Brain microvascular endothelial cell (primary cell): ENCODE measurements around the gene PRKN.

ENCODE experiments used
- DNase-seq: peaks from one replicate; pipeline ENCODE4 v3.0.0-alpha.2; 2020
- H3K27ac ChIP-seq: fragments of 250-450 bp; sonication (Bioruptor Pico); 2 replicates; pipeline ENCODE4 v1.5.1; 2020; ENCODE audit warnings: mild to moderate bottlenecking, moderate library complexity
- H3K27me3 ChIP-seq: fragments of 250-450 bp; sonication (Bioruptor Pico); replicated peaks from 2 replicates; pipeline ENCODE4 v1.5.1; 2020; ENCODE audit warnings: mild to moderate bottlenecking
- H3K36me3 ChIP-seq: fragments of 250-450 bp; sonication (Bioruptor Pico); replicated peaks from 2 replicates; pipeline ENCODE4 v1.5.1; 2020; ENCODE audit warnings: mild to moderate bottlenecking
- H3K4me3 ChIP-seq: 2 replicates; pipeline ENCODE4 v1.5.1; 2011; ENCODE audit warnings: low read depth, mild to moderate bottlenecking, control low read depth, low read length, moderate library complexity
- in situ Hi-C: cut with HindIII; loops from 2 replicates; pipeline ENCODE4 v1.10.0; 2017; ENCODE audit warnings: low sequenced_read_pairs, low pct_ligation_motif_present
- TF ChIP-seq, protein P1 (sequence below): IDR thresholded peaks from 2 replicates; pipeline ENCODE4 v1.5.1; 2011; ENCODE audit warnings: low read depth, mild to moderate bottlenecking, moderate library complexity, low read length, control low read depth, inconsistent platforms; ENCODE audit errors: missing control alignments

Gene PRKN

DNA sequence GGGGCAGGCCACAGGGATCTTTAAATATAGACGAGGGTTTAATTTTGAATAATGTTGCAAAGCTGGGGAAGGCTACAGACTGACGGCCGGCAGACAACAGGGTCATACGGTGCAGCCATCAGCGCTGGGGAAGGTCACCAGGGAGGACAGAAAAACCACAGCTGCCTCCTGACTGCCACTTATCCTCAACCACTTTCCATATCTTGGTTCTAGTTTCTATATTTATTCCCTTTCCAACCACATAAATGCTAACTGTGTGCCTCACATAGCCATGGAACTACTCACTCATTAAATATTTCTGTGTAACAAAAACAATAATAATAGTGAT, 1368.0 kb downstream of the PRKN start:
- H3K4me3 ChIP-seq: no peak overlapping the region
- no peaks in the 10 kb centered on the region for H3K36me3 ChIP-seq
- H3K27me3 ChIP-seq: no peaks in the 10 kb centered on the region
- no peak overlapping the region for H3K27ac ChIP-seq
- DNase-seq: no peak
- in situ Hi-C loops: loop anchor here (25.0 kb wide), 1 partner anchor 397 kb away; no protein-coding TSS in a partner anchor
- TF ChIP-seq, protein P1, sequence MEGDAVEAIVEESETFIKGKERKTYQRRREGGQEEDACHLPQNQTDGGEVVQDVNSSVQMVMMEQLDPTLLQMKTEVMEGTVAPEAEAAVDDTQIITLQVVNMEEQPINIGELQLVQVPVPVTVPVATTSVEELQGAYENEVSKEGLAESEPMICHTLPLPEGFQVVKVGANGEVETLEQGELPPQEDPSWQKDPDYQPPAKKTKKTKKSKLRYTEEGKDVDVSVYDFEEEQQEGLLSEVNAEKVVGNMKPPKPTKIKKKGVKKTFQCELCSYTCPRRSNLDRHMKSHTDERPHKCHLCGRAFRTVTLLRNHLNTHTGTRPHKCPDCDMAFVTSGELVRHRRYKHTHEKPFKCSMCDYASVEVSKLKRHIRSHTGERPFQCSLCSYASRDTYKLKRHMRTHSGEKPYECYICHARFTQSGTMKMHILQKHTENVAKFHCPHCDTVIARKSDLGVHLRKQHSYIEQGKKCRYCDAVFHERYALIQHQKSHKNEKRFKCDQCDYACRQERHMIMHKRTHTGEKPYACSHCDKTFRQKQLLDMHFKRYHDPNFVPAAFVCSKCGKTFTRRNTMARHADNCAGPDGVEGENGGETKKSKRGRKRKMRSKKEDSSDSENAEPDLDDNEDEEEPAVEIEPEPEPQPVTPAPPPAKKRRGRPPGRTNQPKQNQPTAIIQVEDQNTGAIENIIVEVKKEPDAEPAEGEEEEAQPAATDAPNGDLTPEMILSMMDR: no peak

DNA sequence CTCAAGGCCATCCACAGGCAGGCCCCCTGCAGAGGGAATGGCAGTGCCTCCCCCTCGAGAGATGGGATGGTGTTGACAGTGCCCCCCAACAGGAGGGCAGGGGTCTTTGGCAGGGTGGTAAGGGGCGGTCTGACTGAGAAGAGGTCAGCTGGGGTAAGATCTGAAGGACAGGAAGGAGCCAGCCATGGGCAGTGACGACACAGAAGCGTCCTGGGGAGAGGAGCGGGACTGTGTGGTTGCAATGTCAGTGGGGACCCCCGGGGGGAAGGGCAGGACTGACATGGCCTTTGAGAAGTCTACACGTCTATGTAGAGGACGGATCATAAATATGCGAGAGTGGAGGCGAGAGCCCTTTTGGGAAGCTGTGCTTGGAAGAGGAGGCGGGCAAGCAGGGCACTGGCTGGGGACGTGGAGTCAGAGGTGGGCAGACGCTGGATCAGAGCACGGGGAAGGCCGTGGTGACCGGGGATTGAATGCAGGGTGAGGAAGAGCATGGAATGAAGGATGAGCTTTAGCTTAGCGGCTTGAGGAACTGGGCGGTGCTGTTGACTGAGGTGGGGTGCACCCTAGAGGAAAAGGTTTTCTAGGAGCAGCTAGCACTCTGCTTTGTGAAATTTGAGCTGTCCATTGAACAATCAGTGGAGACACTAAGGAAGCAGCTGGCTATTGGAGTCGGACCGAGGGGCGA, 1371.3 kb downstream of the PRKN start:
- Histone ChIP-seq H3K27me3 (no peaks in the 10 kb centered on the region), H3K36me3 (no peaks in the 10 kb centered on the region), H3K27ac (no peak overlapping the region), H3K4me3 (no peak overlapping the region)
- DNase-seq: no peak
- in situ Hi-C loops: loop anchor here (25.0 kb wide), 1 partner anchor 394 kb away; no protein-coding TSS in a partner anchor
- TF ChIP-seq, protein P1: no peak

DNA sequence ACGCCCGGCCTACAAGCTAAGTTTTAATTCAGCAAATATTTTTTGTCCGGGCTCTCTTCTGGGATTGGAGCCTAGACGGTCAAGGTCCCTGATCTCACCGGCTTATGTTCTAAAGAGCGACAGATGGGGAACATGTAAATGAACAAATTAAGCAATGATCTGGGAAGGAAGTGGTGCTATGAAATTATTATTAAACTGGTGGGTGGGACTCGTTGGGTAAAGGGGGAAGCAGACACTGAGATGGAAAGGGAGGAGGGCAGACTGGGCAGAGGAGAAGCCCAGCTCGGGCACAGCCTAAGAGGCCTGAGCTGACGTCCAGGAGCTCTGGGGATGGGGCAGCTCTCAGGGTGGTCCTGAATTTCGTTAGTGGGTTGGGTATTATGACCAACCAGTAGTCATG, 1371.9 kb downstream of the PRKN start:
- H3K27ac ChIP-seq: no peak overlapping the region
- in situ Hi-C loops: loop anchor here (25.0 kb wide), 1 partner anchor 393 kb away; no protein-coding TSS in a partner anchor

DNA sequence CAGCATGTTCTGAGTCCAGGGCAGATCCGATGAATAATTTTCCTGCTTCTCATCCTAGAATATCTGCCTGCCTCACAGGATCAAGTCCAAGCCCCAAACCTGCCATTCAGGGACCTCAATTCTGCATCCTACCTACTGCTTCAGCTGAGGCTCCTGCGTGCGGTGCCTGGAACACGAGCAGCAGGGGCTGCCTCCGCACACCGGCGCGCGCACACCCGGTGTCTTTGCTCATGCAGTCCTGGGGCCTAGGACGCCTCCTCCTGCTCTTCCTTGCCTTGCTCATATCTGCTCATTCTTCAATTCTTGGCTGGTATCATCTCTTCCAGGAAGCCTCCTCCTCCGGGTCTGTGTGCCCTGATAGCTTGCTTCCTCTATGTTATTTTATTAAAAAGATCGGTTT, 1372.6 kb downstream of the PRKN start:
- in situ Hi-C loops: loop anchor here (25.0 kb wide), 1 partner anchor 393 kb away; no protein-coding TSS in a partner anchor
- H3K27me3 ChIP-seq: no peaks in the 10 kb centered on the region
- TF ChIP-seq, protein P1: no peak
- no peak overlapping the region for H3K4me3 ChIP-seq
- H3K36me3 ChIP-seq: no peaks in the 10 kb centered on the region
- no peak overlapping the region for H3K27ac ChIP-seq
- no peak for DNase-seq

More for the DNA sequence above, 1371.9 kb downstream of the PRKN start:
- no peaks in the 10 kb centered on the region for H3K27me3 ChIP-seq
- no peak overlapping the region for H3K4me3 ChIP-seq
- DNase-seq: no peak
- H3K36me3 ChIP-seq: no peaks in the 10 kb centered on the region
- TF ChIP-seq, protein P1: no peak

DNA sequence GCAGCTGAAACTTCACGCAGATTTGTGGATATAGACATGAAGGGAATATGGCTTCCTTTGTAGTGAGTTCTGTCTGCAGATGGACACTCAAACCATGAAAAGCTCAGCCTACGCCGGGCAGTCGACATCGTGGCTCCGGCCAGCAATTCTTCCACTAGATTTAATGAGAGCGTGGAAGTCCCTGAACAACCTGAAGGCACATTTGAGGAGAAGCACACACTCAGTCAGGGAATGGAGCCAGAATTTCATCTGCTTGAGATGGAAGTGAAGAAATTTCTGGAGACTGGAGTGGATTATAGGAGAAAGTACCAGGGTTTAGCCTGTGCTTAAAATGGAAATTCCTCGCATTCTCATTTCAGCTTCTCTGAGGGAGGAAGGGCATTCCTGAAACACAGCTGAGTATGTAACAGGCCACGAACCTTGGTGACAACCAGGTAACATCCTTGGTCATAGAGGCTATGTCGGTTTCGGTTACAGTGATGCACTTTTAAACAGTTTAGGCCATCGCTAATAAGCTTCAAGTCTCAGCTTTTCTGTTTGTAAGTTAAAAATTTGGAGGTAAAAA, 1373.2 kb downstream of the PRKN start:
- Histone ChIP-seq H3K36me3 (no peaks in the 10 kb centered on the region), H3K27ac (no peak overlapping the region), H3K4me3 (no peak overlapping the region), H3K27me3 (no peaks in the 10 kb centered on the region)
- TF ChIP-seq, protein P1: no peak
- in situ Hi-C loops: loop anchor here (25.0 kb wide), 1 partner anchor 392 kb away; no protein-coding TSS in a partner anchor
- no peak for DNase-seq
